ENCODE data around the gene SLC22A16. TPM values are rescaled to one million over a fixed set of nuclear protein-coding genes. Genes with fewer than 3 reads are reported as not detected.

Gene SLC22A16
- total RNA-seq, 1 experiment from 2014 or later: not detected

DNA sequence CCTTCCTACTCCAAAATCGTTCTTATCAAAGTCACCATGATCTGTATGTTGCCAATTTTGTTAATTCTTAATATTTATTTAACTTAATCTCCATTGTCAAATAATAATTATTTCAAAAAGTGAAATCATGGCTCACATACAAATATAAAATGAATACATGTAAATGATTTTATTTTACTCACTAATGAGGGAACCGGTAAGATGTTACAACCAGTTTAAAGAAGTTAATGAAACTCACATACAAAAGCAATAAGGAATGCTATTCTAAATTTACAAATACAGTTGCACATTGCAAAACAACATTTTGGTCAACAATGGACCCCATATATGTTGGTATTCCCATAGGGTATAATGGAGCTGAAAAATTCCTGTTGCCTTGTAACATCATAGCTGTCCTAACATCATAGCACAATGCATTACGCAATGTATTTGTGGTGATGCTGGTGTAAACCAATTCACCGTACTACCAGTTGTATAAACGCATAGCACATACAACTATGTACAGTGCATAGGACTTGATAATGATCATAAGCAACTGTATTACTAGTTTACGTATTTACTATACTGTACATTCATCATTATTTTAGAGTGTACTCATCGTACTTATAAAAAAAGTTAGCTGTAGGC, 6.5 kb upstream of the SLC22A16 start:
- no TSS peak for BruUV-seq (replicated peaks)
- ChIA-PET POLR2A (no interaction called here), CTCF (interaction anchor here (1.1 to 1.7 kb wide), 3 partner anchors 26 to 199 kb away, joined by 3 to 7 read pairs (median 4); no protein-coding TSS in a partner anchor), RAD21 (ENCODE audit: low non-redundant PET in 1 of 2, low total read pairs in 2 of 2, uncharacterized antibody in 2 of 2, unreplicated experiment in 2 of 2) (interaction anchor here (0.6 kb wide), 2 partner anchors 829 to 1158 kb away, joined by 3 to 11 read pairs; no protein-coding TSS in a partner anchor)
- H3K27ac ChIP-seq (ENCODE audit: low read depth, low read length): no peak overlapping the region
- no peak overlapping the region for H3K4me2 ChIP-seq (ENCODE audit: low read length)
- DNase-seq (ENCODE audit: low read depth, low spot score): no peak
- H4K20me1 ChIP-seq (ENCODE audit: insufficient read depth): no peaks in the 10 kb centered on the region
- H3K9ac ChIP-seq (ENCODE audit: low read length): no peak overlapping the region
- no peak for TF ChIP-seq EGR1 (IDR thresholded peaks at IDR 0.05; ENCODE audit: low read depth)
- no peak for TF ChIP-seq JUND (IDR thresholded peaks at IDR 0.05)
- no peak for TF ChIP-seq ZFX (IDR thresholded peaks at IDR 0.05)
- H3K27me3 ChIP-seq (ENCODE audit: insufficient read depth, low read length): no peaks in the 10 kb centered on the region
- H2AFZ ChIP-seq (ENCODE audit: low read depth, low read length, poor library complexity, severe bottlenecking): no peak overlapping the region
- H3K79me2 ChIP-seq (ENCODE audit: insufficient read depth, low read length): no peaks in the 10 kb centered on the region
- no peaks in the 10 kb centered on the region for H3K9me3 ChIP-seq (ENCODE audit: control insufficient read depth in 1 of 2, insufficient read depth in 1 of 2, low read depth in 1 of 2, low read length in 2 of 2)
- intact Hi-C loops (cut with micrococcal nuclease): no loop called here
- no peaks in the 10 kb centered on the region for H3K36me3 ChIP-seq (ENCODE audit: control insufficient read depth in 1 of 2, insufficient read depth in 2 of 2, low read length in 2 of 2)
- ATAC-seq: no peak
- H3K4me3 ChIP-seq (replicated peaks in 1 of 2; ENCODE audit: low read depth in 1 of 2, low read length in 2 of 2): no peak overlapping the region
- no peaks in the 10 kb centered on the region for H3K9me2 ChIP-seq (ENCODE audit: insufficient read depth)
- no peaks in the 10 kb centered on the region for H3K4me1 ChIP-seq (ENCODE audit: control insufficient read depth in 1 of 2, insufficient read depth in 2 of 2, low read length in 2 of 2)

DNA sequence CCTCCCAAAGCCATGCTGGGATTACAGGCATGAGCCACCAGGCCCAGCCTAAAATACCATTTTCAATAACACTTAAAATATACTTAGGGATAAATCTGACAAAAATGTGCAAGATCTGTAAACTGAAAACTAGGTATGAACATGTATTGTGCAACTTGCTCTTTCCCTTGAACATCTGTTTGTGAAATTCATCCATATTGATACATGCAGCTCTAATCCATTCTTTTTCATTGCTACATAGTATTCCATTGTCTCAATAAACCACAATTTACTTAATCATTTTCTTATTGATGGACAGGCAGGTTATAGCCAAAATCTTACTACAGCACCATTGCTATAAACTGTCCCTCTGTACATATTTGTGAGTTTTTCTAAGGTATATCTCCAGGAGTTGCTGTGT, 4.7 kb upstream of the SLC22A16 start:
- no peaks in the 10 kb centered on the region for H3K36me3 ChIP-seq (ENCODE audit: control insufficient read depth in 1 of 2, insufficient read depth in 2 of 2, low read length in 2 of 2)
- TF ChIP-seq, protein P1, sequence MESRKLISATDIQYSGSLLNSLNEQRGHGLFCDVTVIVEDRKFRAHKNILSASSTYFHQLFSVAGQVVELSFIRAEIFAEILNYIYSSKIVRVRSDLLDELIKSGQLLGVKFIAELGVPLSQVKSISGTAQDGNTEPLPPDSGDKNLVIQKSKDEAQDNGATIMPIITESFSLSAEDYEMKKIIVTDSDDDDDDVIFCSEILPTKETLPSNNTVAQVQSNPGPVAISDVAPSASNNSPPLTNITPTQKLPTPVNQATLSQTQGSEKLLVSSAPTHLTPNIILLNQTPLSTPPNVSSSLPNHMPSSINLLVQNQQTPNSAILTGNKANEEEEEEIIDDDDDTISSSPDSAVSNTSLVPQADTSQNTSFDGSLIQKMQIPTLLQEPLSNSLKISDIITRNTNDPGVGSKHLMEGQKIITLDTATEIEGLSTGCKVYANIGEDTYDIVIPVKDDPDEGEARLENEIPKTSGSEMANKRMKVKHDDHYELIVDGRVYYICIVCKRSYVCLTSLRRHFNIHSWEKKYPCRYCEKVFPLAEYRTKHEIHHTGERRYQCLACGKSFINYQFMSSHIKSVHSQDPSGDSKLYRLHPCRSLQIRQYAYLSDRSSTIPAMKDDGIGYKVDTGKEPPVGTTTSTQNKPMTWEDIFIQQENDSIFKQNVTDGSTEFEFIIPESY (IDR thresholded peaks at IDR 0.05; ENCODE audit: extremely low read depth, insufficient replicate concordance, low read length): no peak
- TF ChIP-seq YY1 (IDR thresholded peaks at IDR 0.05; ENCODE audit: extremely low read depth, insufficient replicate concordance, low read depth, low read length): no peak
- no peak for TF ChIP-seq EGR1 (IDR thresholded peaks at IDR 0.05; ENCODE audit: low read depth)
- TF ChIP-seq CEBPB (IDR thresholded peaks at IDR 0.05; ENCODE audit: low read depth): no peak
- TF ChIP-seq ZNF274 (IDR thresholded peaks at IDR 0.05; ENCODE audit: low read depth, low read length): no peak
- TF ChIP-seq TCF7L2 (IDR thresholded peaks at IDR 0.05; ENCODE audit: borderline replicate concordance, extremely low read depth, insufficient read depth, insufficient read length): no peak
- no peak for TF ChIP-seq JUND (IDR thresholded peaks at IDR 0.05)
- TF ChIP-seq ELF1 (IDR thresholded peaks at IDR 0.05; ENCODE audit: borderline replicate concordance, low read depth): no peak
- no peak for TF ChIP-seq POLR2A (IDR thresholded peaks at IDR 0.05; ENCODE audit: borderline replicate concordance, extremely low read depth, insufficient read depth, insufficient read length)
- TF ChIP-seq, protein P2, sequence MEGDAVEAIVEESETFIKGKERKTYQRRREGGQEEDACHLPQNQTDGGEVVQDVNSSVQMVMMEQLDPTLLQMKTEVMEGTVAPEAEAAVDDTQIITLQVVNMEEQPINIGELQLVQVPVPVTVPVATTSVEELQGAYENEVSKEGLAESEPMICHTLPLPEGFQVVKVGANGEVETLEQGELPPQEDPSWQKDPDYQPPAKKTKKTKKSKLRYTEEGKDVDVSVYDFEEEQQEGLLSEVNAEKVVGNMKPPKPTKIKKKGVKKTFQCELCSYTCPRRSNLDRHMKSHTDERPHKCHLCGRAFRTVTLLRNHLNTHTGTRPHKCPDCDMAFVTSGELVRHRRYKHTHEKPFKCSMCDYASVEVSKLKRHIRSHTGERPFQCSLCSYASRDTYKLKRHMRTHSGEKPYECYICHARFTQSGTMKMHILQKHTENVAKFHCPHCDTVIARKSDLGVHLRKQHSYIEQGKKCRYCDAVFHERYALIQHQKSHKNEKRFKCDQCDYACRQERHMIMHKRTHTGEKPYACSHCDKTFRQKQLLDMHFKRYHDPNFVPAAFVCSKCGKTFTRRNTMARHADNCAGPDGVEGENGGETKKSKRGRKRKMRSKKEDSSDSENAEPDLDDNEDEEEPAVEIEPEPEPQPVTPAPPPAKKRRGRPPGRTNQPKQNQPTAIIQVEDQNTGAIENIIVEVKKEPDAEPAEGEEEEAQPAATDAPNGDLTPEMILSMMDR (IDR thresholded peaks at IDR 0.05 in 2 of 3, conservative IDR thresholded peaks at IDR 0.05 in 1 of 3; ENCODE audit: borderline replicate concordance in 1 of 3, insufficient read depth in 1 of 3, low read depth in 2 of 3, low read length in 2 of 3): no peak
- no peak for TF ChIP-seq EZH2 (IDR thresholded peaks at IDR 0.05)
- H3K9me3 ChIP-seq (ENCODE audit: control insufficient read depth in 1 of 2, insufficient read depth in 1 of 2, low read depth in 1 of 2, low read length in 2 of 2): no peaks in the 10 kb centered on the region
- no peaks in the 10 kb centered on the region for H4K20me1 ChIP-seq (ENCODE audit: insufficient read depth)
- no peak for ATAC-seq
- no peaks in the 10 kb centered on the region for H3K4me1 ChIP-seq (ENCODE audit: control insufficient read depth in 1 of 2, insufficient read depth in 2 of 2, low read length in 2 of 2)
- no peaks in the 10 kb centered on the region for H3K27me3 ChIP-seq (ENCODE audit: insufficient read depth, low read length)
- no peak for DNase-seq (ENCODE audit: low read depth, low spot score)
- H3K79me2 ChIP-seq (ENCODE audit: insufficient read depth, low read length): no peaks in the 10 kb centered on the region
- no peak overlapping the region for H2AFZ ChIP-seq (ENCODE audit: low read depth, low read length, poor library complexity, severe bottlenecking)
- no peaks in the 10 kb centered on the region for H3K9me2 ChIP-seq (ENCODE audit: insufficient read depth)
- CTCF ChIA-PET: no interaction called here
- RAD21 ChIA-PET (ENCODE audit: low non-redundant PET in 1 of 2, low total read pairs in 2 of 2, uncharacterized antibody in 2 of 2, unreplicated experiment in 2 of 2): no interaction called here
- no TSS peak for BruUV-seq (replicated peaks)
- H3K27ac ChIP-seq (ENCODE audit: low read depth, low read length): no peak overlapping the region
- H3K9ac ChIP-seq (ENCODE audit: low read length): no peak overlapping the region
- no peak overlapping the region for H3K4me2 ChIP-seq (ENCODE audit: low read length)
- no peak overlapping the region for H3K4me3 ChIP-seq (replicated peaks in 1 of 2; ENCODE audit: low read depth in 1 of 2, low read length in 2 of 2)
- POLR2A ChIA-PET: no interaction called here
- intact Hi-C loops (cut with micrococcal nuclease): no loop called here

All from HCT116 (cell line).